Temporal lobe (tissue), 2 donors: ENCODE results near the gene ACR. TPM values are rescaled to one million over a fixed set of nuclear protein-coding genes. Genes with fewer than 3 reads are reported as not detected.

Experiments used
- small RNA-seq: library from RNA; depleted of rRNA; stranded (forward); fragments of <200 nt; gene quantifications from one replicate; pipeline ENCODE3, GENCODE V24; 2014; ENCODE audit warnings: low replicate concordance
- total RNA-seq: library from RNA; depleted of rRNA; stranded (reverse); fragments of >200 nt; gene quantifications from one replicate; pipeline ENCODE4 v1.2.3, GENCODE V29; 2014

ACR gene
- total RNA-seq, 1 donor from 2014 or later: not detected

Small RNA genes within 50 kb of the gene (small RNA-seq; reads per million reads assigned to genes)
- not detected for gene RNU6-409P

Other genes starting within 250 kb of the ACR start
- 11.6 TPM for gene LMF2, start 230.5 kb upstream of the ACR start, total RNA-seq
- gene NCAPH2, start 230.0 kb upstream of the ACR start, total RNA-seq: 39.3 TPM
- gene SCO2, start 212.6 kb upstream of the ACR start, total RNA-seq: 0.98 TPM
- gene TYMP, start 208.2 kb upstream of the ACR start, total RNA-seq: 1.5 TPM
- gene KLHDC7B, start 192.3 kb upstream of the ACR start, total RNA-seq: not detected
- gene SYCE3, start 175.3 kb upstream of the ACR start, total RNA-seq: not detected
- 3.4 TPM for gene CPT1B, start 159.8 kb upstream of the ACR start, total RNA-seq
- 23.8 TPM for gene CHKB, start 155.4 kb upstream of the ACR start, total RNA-seq
- gene MAPK8IP2, start 137.4 kb upstream of the ACR start, total RNA-seq: 70.3 TPM
- gene ARSA, start 110.1 kb upstream of the ACR start, total RNA-seq: 6.6 TPM
- gene SHANK3, start 65.4 kb upstream of the ACR start, total RNA-seq: 5.9 TPM
- 13.3 TPM for gene RABL2B, start 45.4 kb downstream of the ACR start, total RNA-seq